Measurements from ENCODE around the gene CYTH2.
A peak's percentile ranks its signal among the peaks of the same experiment; 100 is the strongest.
"Not testable (repeated sequence)": the region's sequence is repeated elsewhere in the genome, so short reads cannot be mapped to it uniquely, and the experiment has no call there.

Gene CYTH2

GRCh38 chr19:48507911-48508439 is 38.8 kb downstream of the CYTH2 start:
- no peak overlapping the region for H3K4me3 ChIP-seq
- no peak overlapping the region for H3K27ac ChIP-seq

- no peak overlapping the region for H3K27ac ChIP-seq
- H3K4me3 ChIP-seq: no peak overlapping the region
These were observed 39.7 kb downstream of the CYTH2 start for GRCh38 chr19:48508729-48509411.

GRCh38 chr19:48509467-48510194 is 40.5 kb downstream of the CYTH2 start:
- no peak overlapping the region for H3K4me3 ChIP-seq
- H3K27ac ChIP-seq: no peak overlapping the region

- peak overlapping the region in 4 of 7 experiments; percentile 9 to 30 (median 20) for H3K4me3 ChIP-seq
- peak overlapping the region in 3 of 21 experiments; percentile 21 to 30 (median 27) for H3K27ac ChIP-seq
These were observed 41.5 kb downstream of the CYTH2 start for GRCh38 chr19:48510421-48511268.

GRCh38 chr19:48511321-48511731 is 42.2 kb downstream of the CYTH2 start:
- peak overlapping the region in 4 of 7 experiments; percentile 9 to 30 (median 20) for H3K4me3 ChIP-seq
- peak overlapping the region in 3 of 21 experiments; percentile 21 to 30 (median 27) for H3K27ac ChIP-seq

- Histone ChIP-seq H3K27ac (peak within 1 kb of the TSS in 3 of 21 experiments; percentile 27 to 42 (median 30)), H3K4me3 (peak within 1 kb of the TSS in 4 of 7 experiments; percentile 9 to 30 (median 20))
These were observed 42.8 kb downstream of the CYTH2 start, which contains the start of gene LMTK3 for GRCh38 chr19:48511800-48512503. TSS of gene LMTK3 (minus strand) at chr19:48511835. CDS start at chr19:48511576, 259 bp downstream.

- peak overlapping the region in 2 of 21 experiments; percentile 9 to 42 for H3K27ac ChIP-seq
These were observed 43.5 kb downstream of the CYTH2 start for GRCh38 chr19:48512504-48513288.

GRCh38 chr19:48513289-48514122 is 44.3 kb downstream of the CYTH2 start:
- H3K27ac ChIP-seq: peak overlapping the region in 13 of 21 experiments; percentile 14 to 77 (median 50)
- peak overlapping the region; percentile 40 to 62 (median 48) for H3K4me3 ChIP-seq

More at GRCh38 chr19:48512504-48513288, 43.5 kb downstream of the CYTH2 start:
- H3K4me3 ChIP-seq: peak overlapping the region in 2 of 7 experiments; percentile 48 to 50

GRCh38 chr19:48514123-48514458 is 44.9 kb downstream of the CYTH2 start:
- peak overlapping the region in 2 of 7 experiments; percentile 40 to 50 for H3K4me3 ChIP-seq
- H3K27ac ChIP-seq: no peak overlapping the region

- H3K4me3 ChIP-seq: no peak overlapping the region
- H3K27ac ChIP-seq: no peak overlapping the region
These were observed 47.4 kb downstream of the CYTH2 start for GRCh38 chr19:48516536-48516935.

- no peak overlapping the region for H3K4me3 ChIP-seq
These were observed 49.0 kb downstream of the CYTH2 start for GRCh38 chr19:48518207-48518606.

GRCh38 chr19:48519426-48519825 is 50.3 kb downstream of the CYTH2 start:
- not testable (repeated sequence) for H3K27ac ChIP-seq, H3K4me3 ChIP-seq

More at GRCh38 chr19:48518207-48518606, 49.0 kb downstream of the CYTH2 start:
- no peak overlapping the region for H3K27ac ChIP-seq

- H3K4me3 ChIP-seq: no peak overlapping the region
- no peak overlapping the region for H3K27ac ChIP-seq
These were observed 51.0 kb downstream of the CYTH2 start for GRCh38 chr19:48520134-48520533.

GRCh38 chr19:48524221-48524620 is 55.1 kb downstream of the CYTH2 start:
- H3K27ac ChIP-seq: no peak overlapping the region
- no peak overlapping the region for H3K4me3 ChIP-seq

- Histone ChIP-seq H3K27ac (no peak overlapping the region), H3K4me3 (no peak overlapping the region)
These were observed 55.6 kb downstream of the CYTH2 start for GRCh38 chr19:48524732-48525131.

- Histone ChIP-seq H3K27ac (no peak overlapping the region), H3K4me3 (no peak overlapping the region)
These were observed 60.0 kb downstream of the CYTH2 start for GRCh38 chr19:48529156-48529555.

- Histone ChIP-seq H3K27ac (no peak overlapping the region), H3K4me3 (no peak overlapping the region)
These were observed 61.0 kb downstream of the CYTH2 start for GRCh38 chr19:48530066-48530720.

Data from skin epidermis (tissue), 12 donors.